A375 (cell line): Measurements from ENCODE around the gene IRF2BP2. TPM values are rescaled to one million over a fixed set of nuclear protein-coding genes. Genes with fewer than 3 reads are reported as not detected.

Source experiments
- small RNA-seq: library from RNA; depleted of rRNA; stranded (forward); fragments of <200 nt; gene quantifications from one replicate; pipeline ENCODE3, GENCODE V24; 2014
- total RNA-seq: library from RNA; depleted of rRNA; stranded (reverse); fragments of >200 nt; shearing (Covaris generic); gene quantifications from 2 replicates; pipeline ENCODE4 v1.2.3, GENCODE V29; 2014; rRNA removed

IRF2BP2 gene
- total RNA-seq, result 52.1 and 65.7 TPM in 2 replicates

DNA sequence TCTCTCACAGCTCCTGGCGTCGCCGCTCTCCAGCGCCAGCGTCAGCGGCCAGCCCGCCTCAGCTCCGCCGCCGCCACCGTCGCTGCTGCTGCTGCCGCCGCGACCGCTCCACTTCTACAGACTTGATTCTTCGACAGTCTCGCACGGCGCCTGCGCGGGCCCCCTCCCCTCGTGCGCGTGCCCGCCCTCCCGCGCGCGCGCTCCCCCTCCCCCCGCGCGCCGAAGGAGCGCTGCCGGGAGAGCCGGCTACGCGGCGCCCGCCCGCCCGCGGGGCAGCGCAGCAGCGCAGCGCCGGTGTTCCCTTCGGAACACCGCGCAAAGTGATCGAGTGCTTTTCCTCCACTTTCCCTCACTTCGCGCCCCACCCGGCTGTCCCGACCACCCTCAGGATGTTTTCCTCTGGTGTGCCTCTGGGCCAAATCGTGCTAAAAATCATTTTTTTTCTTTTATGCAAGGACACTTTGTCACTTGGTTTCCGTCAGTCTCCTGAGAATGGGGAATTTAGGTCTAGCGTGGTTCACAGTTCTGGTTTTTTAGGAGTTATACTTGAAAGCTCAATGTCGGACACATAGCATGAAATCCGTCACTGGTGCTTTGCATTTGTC is at the start of gene IRF2BP2:
IRF2BP2 (minus strand) TSS at position 118 of the 605 bp plus-strand sequence. CDS start 684 bp downstream, outside the sequence.

Small RNA genes within 50 kb of the gene (small RNA-seq; reads per million reads assigned to genes)
- gene RF00096, result 0.29 reads per million

Other genes starting within 250 kb of the IRF2BP2 start
- gene COA6, start 236.7 kb downstream of the IRF2BP2 start, total RNA-seq, result 68.1 and 68.7 TPM in 2 replicates
- 18.4 and 23.8 TPM in 2 replicates for gene TARBP1, start 131.0 kb downstream of the IRF2BP2 start, total RNA-seq